Testis (tissue), 3 donors: Measurements from ENCODE around the gene MSMB. TPM values are rescaled to one million over a fixed set of nuclear protein-coding genes. Genes with fewer than 3 reads are reported as not detected.
A peak's percentile ranks its signal among the peaks of the same experiment; 100 is the strongest.

Experiments
- DNase-seq: peaks from one replicate; pipeline ENCODE4 v3.0.0-alpha.2; 2019
- H3K27ac ChIP-seq, 2 donors: fragments of 200-600 bp; sonication (generic); one replicate each; pipeline ENCODE4 v1.5.1; 2019
- H3K27me3 ChIP-seq: fragments of 200-600 bp; sonication (generic); one replicate; pipeline ENCODE4 v1.5.1; 2019
- H3K36me3 ChIP-seq: fragments of 200-600 bp; sonication (generic); one replicate; pipeline ENCODE4 v1.5.1; 2017; ENCODE audit warnings: low read depth; ENCODE audit errors: missing control alignments
- H3K4me1 ChIP-seq: fragments of 200-600 bp; sonication (generic); one replicate; pipeline ENCODE4 v1.5.1; 2019
- H3K4me3 ChIP-seq, 2 donors: fragments of 200-600 bp; sonication (generic); one replicate each; pipeline ENCODE4 v1.5.1; 2017 to 2019
- H3K9me3 ChIP-seq: fragments of 200-600 bp; sonication (generic); one replicate; pipeline ENCODE4 v1.5.1; 2017
- CTCF ChIP-seq, 3 experiments: fragments of 450-650 bp in 2 of 3; fragments of 200-600 bp in 1 of 3; sonication (generic) in 1 of 3; IDR thresholded peaks; one replicate each; pipeline ENCODE4 v1.5.1; 2016 to 2019; ENCODE audit warnings: antibody characterized with exemption in 3 of 3, mild to moderate bottlenecking in 2 of 3, moderate library complexity in 1 of 3
- POLR2A ChIP-seq: fragments of 450-650 bp; IDR thresholded peaks from one replicate; pipeline ENCODE4 v1.6.1; 2017; ENCODE audit warnings: antibody characterized with exemption, mild to moderate bottlenecking, moderate library complexity
- WGBS, 2 donors: methylation state at CpG; one replicate each; pipeline ENCODE4 v1.1.5; 2018; 5-methylcytosine and 5-hydroxymethylcytosine counted together
- intact Hi-C: fragments of 100-400 bp; cut with DNase I; formaldehyde crosslinking; loops from one replicate; pipeline ENCODE4 v1.15.1; 2023; ENCODE audit warnings: low total_unique reads
- polyA plus RNA-seq: library from polyadenylated mRNA; stranded (reverse); fragments of 350-450 nt; fragmentation: Illumina TruSeq; extraction: RNeasy Lipid Tissue Mini Kit (QIAGEN cat#74804); gene quantifications from one replicate; pipeline ENCODE4 v1.2.3, GENCODE V29; 2014; ENCODE audit warnings: low read depth, low replicate concordance; ENCODE audit not compliant: insufficient read depth
- total RNA-seq, 2 donors: library from RNA; depleted of rRNA; stranded (reverse); fragments of >200 nt; gene quantifications; one replicate each; pipeline ENCODE4 v1.2.3, GENCODE V29; 2016

The MSMB gene
- total and polyA plus RNA-seq, 3 donors from 2014 or later = 1.4 to 11.6 TPM; not detected in 1

- Histone ChIP-seq H3K4me1 (peaks cover 48% of the 10 kb centered on the region), H3K36me3 (no peaks in the 10 kb centered on the region), H3K9me3 (no peaks in the 10 kb centered on the region), H3K27me3 (no peaks in the 10 kb centered on the region), H3K27ac (no peak overlapping the region), H3K4me3 (no peak overlapping the region)
- no peak for DNase-seq
- TF ChIP-seq POLR2A (no peak), CTCF (IDR thresholded peaks at IDR 0.05) (no peak)
- intact Hi-C loops = no loop called here
Measured at GRCh38 chr10:46026106-46026505, 20.0 kb downstream of the MSMB start.

- Histone ChIP-seq H3K9me3 (no peaks in the 10 kb centered on the region), H3K27ac (no peak overlapping the region), H3K4me3 (no peak overlapping the region), H3K27me3 (no peaks in the 10 kb centered on the region), H3K36me3 (no peaks in the 10 kb centered on the region), H3K4me1 (peaks cover 44% of the 10 kb centered on the region)
- 80 to 82% methylated on average over 2 of the region's 2 CpGs for WGBS, 2 donors
- TF ChIP-seq CTCF (IDR thresholded peaks at IDR 0.05) = no peak
- no peak for DNase-seq
- intact Hi-C loops = no loop called here
Measured at GRCh38 chr10:46025406-46025805, 20.7 kb downstream of the MSMB start.

- no peak overlapping the region for H3K4me3 ChIP-seq
- intact Hi-C loops = no loop called here
- DNase-seq = no peak
- TF ChIP-seq POLR2A (no peak), CTCF (IDR thresholded peaks at IDR 0.05) (no peak)
- peaks cover 47% of the 10 kb centered on the region for H3K4me1 ChIP-seq
- H3K27ac ChIP-seq = no peak overlapping the region
- no peaks in the 10 kb centered on the region for H3K9me3 ChIP-seq
- H3K36me3 ChIP-seq = no peaks in the 10 kb centered on the region
- H3K27me3 ChIP-seq = no peaks in the 10 kb centered on the region
Measured at GRCh38 chr10:46024948-46025347, 21.1 kb downstream of the MSMB start.

- Histone ChIP-seq H3K4me3 (peak overlapping the region; percentile 62 to 65), H3K9me3 (no peaks in the 10 kb centered on the region), H3K27ac (peak overlapping the region; percentile 34 to 89), H3K27me3 (no peaks in the 10 kb centered on the region), H3K36me3 (no peaks in the 10 kb centered on the region), H3K4me1 (peaks cover 45% of the 10 kb centered on the region)
- TF ChIP-seq POLR2A = no peak
- TF ChIP-seq CTCF (IDR thresholded peaks at IDR 0.05) = no peak
- intact Hi-C loops = no loop called here
- WGBS, 2 donors = 2 to 8% methylated on average over 28 to 35 of the region's 49 CpGs
- peak; percentile 93 for DNase-seq
Measured at GRCh38 chr10:46022978-46023702, 22.9 kb downstream of the MSMB start.

- H3K27ac ChIP-seq = no peak overlapping the region
- DNase-seq = no peak
- H3K4me3 ChIP-seq = no peak overlapping the region
- 57 to 82% methylated on average over 3 of the region's 3 CpGs for WGBS, 2 donors
- peaks cover 30% of the 10 kb centered on the region for H3K4me1 ChIP-seq
- TF ChIP-seq CTCF (IDR thresholded peaks at IDR 0.05) = no peak
- no peak for TF ChIP-seq POLR2A
- no peaks in the 10 kb centered on the region for H3K9me3 ChIP-seq
- no peaks in the 10 kb centered on the region for H3K36me3 ChIP-seq
- intact Hi-C loops = no loop called here
- H3K27me3 ChIP-seq = no peaks in the 10 kb centered on the region
Measured at GRCh38 chr10:46020344-46020657, 25.8 kb downstream of the MSMB start.
